Stimulated activated CD4-positive, alpha-beta T cell treated with anti-CD3 and anti-CD28 coated beads, Interleukin-4, amount 100 ng/mL, for 24 hours (primary cell): Measurements from ENCODE around the gene PRPF40B.
"Not testable (repeated sequence)": the region's sequence is repeated elsewhere in the genome, so short reads cannot be mapped to it uniquely, and the experiment has no call there.

ENCODE experiments used
- DNase-seq: peaks from one replicate; pipeline ENCODE4 v3.0.0-alpha.2; 2020

PRPF40B gene

GRCh38 chr12:49609875-49610154, 13.5 kb upstream of the PRPF40B start:
- DNase-seq: no peak

GRCh38 chr12:49610785-49611184, 12.6 kb upstream of the PRPF40B start:
- not testable (repeated sequence) for DNase-seq

- no peak for DNase-seq
Measured at GRCh38 chr12:49612210-49612609, 11.2 kb upstream of the PRPF40B start.

GRCh38 chr12:49615725-49616124, 7.6 kb upstream of the PRPF40B start:
- no peak for DNase-seq

GRCh38 chr12:49616533-49617219, 6.7 kb upstream of the PRPF40B start:
- no peak for DNase-seq

- DNase-seq: no peak
Measured at GRCh38 chr12:49618576-49618975, 4.8 kb upstream of the PRPF40B start.

GRCh38 chr12:49619286-49619685, 4.1 kb upstream of the PRPF40B start:
- DNase-seq: no peak

GRCh38 chr12:49621651-49622500, 1.5 kb upstream of the PRPF40B start:
- DNase-seq: no peak

GRCh38 chr12:49622501-49623141, 740 bp upstream of the PRPF40B start:
- peak; percentile 55 for DNase-seq

GRCh38 chr12:49624921-49625577, 1.7 kb downstream of the PRPF40B start:
- DNase-seq: no peak

- DNase-seq: peak; percentile 50
Measured at GRCh38 chr12:49626169-49626835, 2.9 kb downstream of the PRPF40B start.

GRCh38 chr12:49626836-49627235, 3.5 kb downstream of the PRPF40B start:
- DNase-seq: no peak

- no peak for DNase-seq
Measured at GRCh38 chr12:49627752-49628360, 4.5 kb downstream of the PRPF40B start.

- no peak for DNase-seq
Measured at GRCh38 chr12:49631336-49631907, 8.1 kb downstream of the PRPF40B start.

GRCh38 chr12:49632401-49632800, 9.0 kb downstream of the PRPF40B start:
- DNase-seq: no peak

- no peak for DNase-seq
Measured at GRCh38 chr12:49632986-49633702, 9.8 kb downstream of the PRPF40B start.

GRCh38 chr12:49633703-49634345, 10.5 kb downstream of the PRPF40B start:
- DNase-seq: no peak

GRCh38 chr12:49635036-49635435, 11.7 kb downstream of the PRPF40B start:
- no peak for DNase-seq

- DNase-seq: no peak
Measured at GRCh38 chr12:49635656-49636055, 12.3 kb downstream of the PRPF40B start.

- no peak for DNase-seq
Measured at GRCh38 chr12:49636574-49636973, 13.2 kb downstream of the PRPF40B start.
